Liver (tissue), 9 donors: ENCODE data around the gene SLC25A15. TPM values are rescaled to one million over a fixed set of nuclear protein-coding genes. Genes with fewer than 3 reads are reported as not detected.

Experiments
- DNase-seq: peaks from one replicate; pipeline ENCODE4 v3.0.0-alpha.2; 2017; ENCODE audit warnings: low spot score
- H3K27ac ChIP-seq, 2 donors: one replicate each; pipeline ENCODE4 v1.7.0; 2013; ENCODE audit warnings: inconsistent platforms in 2 of 2, low read length in 2 of 2, control low read depth in 1 of 2, low read depth in 1 of 2, mild to moderate bottlenecking in 1 of 2
- H3K27me3 ChIP-seq, 4 donors: one replicate each; pipeline versions ENCODE4 v1.6.1 to v1.7.0; 2013; ENCODE audit warnings: low read length in 3 of 4, inconsistent platforms in 1 of 4, mild to moderate bottlenecking in 1 of 4, moderate library complexity in 1 of 4; ENCODE audit not compliant: control insufficient read depth in 4 of 4, insufficient read depth in 4 of 4
- H3K36me3 ChIP-seq, 4 donors: one replicate each; pipeline versions ENCODE4 v1.6.1 to v1.7.0; 2013; ENCODE audit warnings: low read length in 3 of 4, mild to moderate bottlenecking in 3 of 4, low read depth in 1 of 4, moderate library complexity in 1 of 4; ENCODE audit not compliant: control insufficient read depth in 4 of 4, insufficient read depth in 3 of 4
- H3K4me1 ChIP-seq, 4 donors: one replicate each; pipeline versions ENCODE4 v1.6.1 to v1.7.0; 2013; ENCODE audit warnings: low read length in 3 of 4, mild to moderate bottlenecking in 3 of 4, moderate library complexity in 1 of 4; ENCODE audit not compliant: control insufficient read depth in 4 of 4, insufficient read depth in 4 of 4
- H3K4me3 ChIP-seq, 3 donors: one replicate each; pipeline versions ENCODE4 v1.6.1 to v1.7.0; 2013; ENCODE audit warnings: low read length in 3 of 3, control low read depth in 1 of 3, low read depth in 1 of 3, mild to moderate bottlenecking in 1 of 3
- H3K9ac ChIP-seq, 2 donors: one replicate each; pipeline ENCODE4 v1.7.0; 2013; ENCODE audit warnings: low read length in 2 of 2, mild to moderate bottlenecking in 2 of 2, moderate library complexity in 2 of 2, control low read depth in 1 of 2, low read depth in 1 of 2
- H3K9me3 ChIP-seq, 4 donors: one replicate each; pipeline versions ENCODE4 v1.6.1 to v1.7.0; 2013; ENCODE audit warnings: low read length in 3 of 4; ENCODE audit not compliant: control insufficient read depth in 4 of 4
- FOXA1 ChIP-seq: IDR thresholded peaks from 2 replicates; pipeline ENCODE4 v1.6.1; 2016; ENCODE audit warnings: antibody characterized with exemption
- FOXA2 ChIP-seq: IDR thresholded peaks from 2 replicates; pipeline ENCODE4 v1.6.1; 2016; ENCODE audit warnings: antibody characterized with exemption
- GABPA ChIP-seq, 2 donors: IDR thresholded peaks in 1 of 2; conservative IDR thresholded peaks in 1 of 2; 2 replicates each; pipeline ENCODE4 v1.6.1; 2016; ENCODE audit warnings: antibody characterized with exemption in 2 of 2, mild to moderate bottlenecking in 1 of 2, moderate library complexity in 1 of 2
- JUND ChIP-seq, 2 donors: IDR thresholded peaks; 2 replicates each; pipeline ENCODE4 v1.6.1; 2016; ENCODE audit warnings: antibody characterized with exemption in 2 of 2
- MAX ChIP-seq: IDR thresholded peaks from 2 replicates; pipeline ENCODE4 v1.6.1; 2016; ENCODE audit warnings: antibody characterized with exemption
- RAD21 ChIP-seq, 2 donors: IDR thresholded peaks; 2 replicates each; pipeline ENCODE4 v1.6.1; 2016; ENCODE audit warnings: antibody characterized with exemption in 2 of 2, mild to moderate bottlenecking in 2 of 2
- REST ChIP-seq: IDR thresholded peaks from 2 replicates; pipeline ENCODE4 v1.6.1; 2016; ENCODE audit warnings: antibody characterized with exemption, mild to moderate bottlenecking
- RXRA ChIP-seq, 2 donors: IDR thresholded peaks; 2 replicates each; pipeline ENCODE4 v1.6.1; 2017 to 2018; ENCODE audit warnings: antibody characterized with exemption in 2 of 2, mild to moderate bottlenecking in 1 of 2
- SP1 ChIP-seq: IDR thresholded peaks from 2 replicates; pipeline ENCODE4 v1.6.1; 2018; ENCODE audit warnings: antibody characterized with exemption, mild to moderate bottlenecking
- TAF1 ChIP-seq: conservative IDR thresholded peaks from 2 replicates; pipeline ENCODE4 v1.6.1; 2016; ENCODE audit warnings: antibody characterized with exemption, mild to moderate bottlenecking
- YY1 ChIP-seq: IDR thresholded peaks from 2 replicates; pipeline ENCODE4 v1.6.1; 2016; ENCODE audit warnings: antibody characterized with exemption, mild to moderate bottlenecking
- WGBS: extraction: QIAGEN DNeasy Blood & Tissue Kit; methylation state at CpG from one replicate; pipeline ENCODE4 v1.1.7; 2013; 5-methylcytosine and 5-hydroxymethylcytosine counted together
- polyA plus RNA-seq, 2 donors: library from polyadenylated mRNA; stranded (reverse) in 1 of 2; unstranded in 1 of 2; fragments of 200-250 nt in 1 of 2; fragments of >200 nt in 1 of 2; fragmentation: Nextera tagmentation in 1 of 2; extraction: Ambion mirVana in 1 of 2; gene quantifications; one replicate each; pipeline versions ENCODE4 v1.2.1 to v1.2.3, GENCODE V29; 2013 to 2015
- total RNA-seq, 2 donors: library from RNA; depleted of rRNA; stranded (reverse); fragments of >200 nt; gene quantifications; one replicate each; pipeline ENCODE4 v1.2.3, GENCODE V29; 2014
- TF ChIP-seq, protein P1 (sequence below): fragments of 150-350 bp; IDR thresholded peaks from 2 replicates; pipeline ENCODE4 v1.5.1; 2017; ENCODE audit warnings: improper control_type of control experiment, low read depth, low read length; ENCODE audit not compliant: missing input control
- donor health status: healthy.
- donor health status: healthy.
- donor health status: healthy.
- donor health status: healthy.
- donor health status: healthy.

The SLC25A15 gene
- total and polyA plus RNA-seq, 4 donors: 29.3 to 106 (median 66.9) TPM

DNA sequence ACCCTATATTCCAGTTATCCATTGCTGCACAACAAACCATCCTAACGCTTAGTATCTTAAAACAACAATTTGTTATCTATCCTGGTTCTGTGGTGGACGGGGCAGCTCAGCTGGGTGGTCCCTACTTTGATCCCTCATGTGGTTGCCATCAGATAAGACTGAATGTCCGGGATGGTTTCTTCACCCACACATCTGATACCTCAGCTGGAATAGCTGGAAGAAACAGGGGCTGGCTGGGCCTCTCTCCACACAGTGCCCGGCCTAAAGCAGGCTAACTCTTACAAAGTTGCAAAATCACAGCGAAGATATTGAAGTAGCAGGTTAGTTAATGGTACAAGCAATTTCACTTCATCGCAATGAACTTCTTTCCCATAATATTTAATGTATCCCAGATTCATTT lies 14.7 kb upstream of the SLC25A15 start:
- TF ChIP-seq JUND (IDR thresholded peaks at IDR 0.05) (no peak), TAF1 (no peak), YY1 (no peak), MAX (no peak), RXRA (IDR thresholded peaks at IDR 0.05) (no peak), FOXA1 (no peak), REST (no peak), RAD21 (IDR thresholded peaks at IDR 0.05) (no peak), SP1 (no peak), GABPA (IDR thresholded peaks at IDR 0.05 in 1 of 2, conservative IDR thresholded peaks at IDR 0.05 in 1 of 2) (no peak), FOXA2 (no peak)
- TF ChIP-seq, protein P1, sequence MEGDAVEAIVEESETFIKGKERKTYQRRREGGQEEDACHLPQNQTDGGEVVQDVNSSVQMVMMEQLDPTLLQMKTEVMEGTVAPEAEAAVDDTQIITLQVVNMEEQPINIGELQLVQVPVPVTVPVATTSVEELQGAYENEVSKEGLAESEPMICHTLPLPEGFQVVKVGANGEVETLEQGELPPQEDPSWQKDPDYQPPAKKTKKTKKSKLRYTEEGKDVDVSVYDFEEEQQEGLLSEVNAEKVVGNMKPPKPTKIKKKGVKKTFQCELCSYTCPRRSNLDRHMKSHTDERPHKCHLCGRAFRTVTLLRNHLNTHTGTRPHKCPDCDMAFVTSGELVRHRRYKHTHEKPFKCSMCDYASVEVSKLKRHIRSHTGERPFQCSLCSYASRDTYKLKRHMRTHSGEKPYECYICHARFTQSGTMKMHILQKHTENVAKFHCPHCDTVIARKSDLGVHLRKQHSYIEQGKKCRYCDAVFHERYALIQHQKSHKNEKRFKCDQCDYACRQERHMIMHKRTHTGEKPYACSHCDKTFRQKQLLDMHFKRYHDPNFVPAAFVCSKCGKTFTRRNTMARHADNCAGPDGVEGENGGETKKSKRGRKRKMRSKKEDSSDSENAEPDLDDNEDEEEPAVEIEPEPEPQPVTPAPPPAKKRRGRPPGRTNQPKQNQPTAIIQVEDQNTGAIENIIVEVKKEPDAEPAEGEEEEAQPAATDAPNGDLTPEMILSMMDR: no peak
- no peak for DNase-seq
- 72% methylated on average over 6 of the region's 6 CpGs for WGBS
- Histone ChIP-seq H3K9me3 (no peaks in the 10 kb centered on the region), H3K27ac (no peak overlapping the region), H3K27me3 (no peaks in the 10 kb centered on the region), H3K9ac (no peak overlapping the region), H3K4me1 (peaks cover 7 to 43% (median 16%) of the 10 kb centered on the region in 4 donors), H3K36me3 (no peaks in the 10 kb centered on the region), H3K4me3 (no peak overlapping the region)

GRCh38 chr13:40776232-40776631 lies 13.2 kb upstream of the SLC25A15 start:
- H3K27me3 ChIP-seq: no peaks in the 10 kb centered on the region
- H3K27ac ChIP-seq: no peak overlapping the region
- H3K9me3 ChIP-seq: no peaks in the 10 kb centered on the region
- H3K4me3 ChIP-seq: no peak overlapping the region
- DNase-seq: no peak
- no peak for TF ChIP-seq RAD21 (IDR thresholded peaks at IDR 0.05)
- no peak for TF ChIP-seq JUND (IDR thresholded peaks at IDR 0.05)
- TF ChIP-seq, protein P1: no peak
- H3K9ac ChIP-seq: no peak overlapping the region
- no peaks in the 10 kb centered on the region for H3K36me3 ChIP-seq
- H3K4me1 ChIP-seq: peaks cover 4 to 37% (median 12%) of the 10 kb centered on the region in 4 donors
- 83% methylated on average over 7 of the region's 7 CpGs for WGBS
